B cell (primary cell): Measurements from ENCODE around the gene NPAS3.

Experiments used
- CTCF ChIP-seq: fragments of 200-600 bp; IDR thresholded peaks from one replicate; pipeline ENCODE4 v1.8.0; 2022; ENCODE audit warnings: antibody characterized with exemption, mild to moderate bottlenecking
- EZH2 ChIP-seq: IDR thresholded peaks from 2 replicates; pipeline ENCODE4 v1.6.1; 2012; ENCODE audit warnings: borderline replicate concordance, low read depth, mild to moderate bottlenecking, moderate library complexity, low read length; ENCODE audit not compliant: insufficient read depth, poor library complexity, severe bottlenecking

GRCh38 chr14:32967421-32967820, 28.7 kb downstream of the NPAS3 start:
- TF ChIP-seq EZH2 (no peak), CTCF (no peak)
